ENCODE measurements around the gene SKIC2.
"Not testable (repeated sequence)": the region's sequence is repeated elsewhere in the genome, so short reads cannot be mapped to it uniquely, and the experiment has no call there.

SKIC2 gene

GRCh38 chr6:32005538-32005880, 46.5 kb downstream of the SKIC2 start:
- not testable (repeated sequence) for DNase-seq

GRCh38 chr6:32005991-32006529, 47.1 kb downstream of the SKIC2 start:
- DNase-seq, result not testable (repeated sequence)

GRCh38 chr6:32007086-32007485, 48.1 kb downstream of the SKIC2 start:
- not testable (repeated sequence) for DNase-seq

- DNase-seq, result not testable (repeated sequence)
These were observed 49.1 kb downstream of the SKIC2 start for GRCh38 chr6:32008037-32008436.

- not testable (repeated sequence) for DNase-seq
These were observed 49.6 kb downstream of the SKIC2 start for GRCh38 chr6:32008616-32009015.

GRCh38 chr6:32009537-32009936, 50.6 kb downstream of the SKIC2 start:
- not testable (repeated sequence) for DNase-seq

GRCh38 chr6:32010856-32011530, 52.0 kb downstream of the SKIC2 start:
- DNase-seq, result not testable (repeated sequence)

GRCh38 chr6:32012941-32013617, 54.1 kb downstream of the SKIC2 start:
- DNase-seq, result not testable (repeated sequence)

GRCh38 chr6:32013738-32014137, 54.8 kb downstream of the SKIC2 start:
- DNase-seq, result not testable (repeated sequence)

- not testable (repeated sequence) for DNase-seq
These were observed 55.6 kb downstream of the SKIC2 start, which contains the start of gene C4B for GRCh38 chr6:32014547-32014946. Gene C4B (plus strand): TSS chr6:32014795. CDS start chr6:32014846, 51 bp downstream.

All from stimulated activated CD4-positive, alpha-beta T cell treated with anti-CD3 and anti-CD28 coated beads, Interleukin-1b, Interleukin-23, amount 100 ng/mL, for 48 hours (primary cell).